Measurements from ENCODE around the gene THNSL1.

- TF ChIP-seq POLR2AphosphoS5 (IDR thresholded peaks at IDR 0.05; ENCODE audit: low read depth, low read length) (no peak), POLR2A (IDR thresholded peaks at IDR 0.05; ENCODE audit: low read depth, low read length) (no peak), TAF1 (IDR thresholded peaks at IDR 0.05; ENCODE audit: borderline replicate concordance, low read depth, low read length) (no peak)
Measured at GRCh38 chr10:25036381-25036780, 20.0 kb downstream of the THNSL1 start.

All from GM12892 (cell line).